ENCODE data around the gene TNNT1. TPM values are rescaled to one million over a fixed set of nuclear protein-coding genes. Genes with fewer than 3 reads are reported as not detected.

The TNNT1 gene
- total RNA-seq, 1 experiment from 2014 or later = 188 TPM

- ChIA-PET POLR2A (no interaction called here), RAD21 (ENCODE audit: low non-redundant PET in 1 of 2, low total read pairs in 2 of 2, uncharacterized antibody in 2 of 2, unreplicated experiment in 2 of 2) (interaction anchor here in 1 of 2 experiments (1.0 kb wide), 1 partner anchor 15 kb away, joined by 4 read pairs; no protein-coding TSS in a partner anchor), CTCF (no interaction called here)
- Histone ChIP-seq H3K27me3 (ENCODE audit: insufficient read depth, low read length) (no peaks in the 10 kb centered on the region), H4K20me1 (ENCODE audit: insufficient read depth) (no peaks in the 10 kb centered on the region), H3K4me2 (ENCODE audit: low read length) (no peak overlapping the region), H3K9me3 (ENCODE audit: control insufficient read depth in 1 of 2, insufficient read depth in 1 of 2, low read depth in 1 of 2, low read length in 2 of 2) (peaks cover 0 to 5% of the 10 kb centered on the region in 2 experiments; a peak in 1 of 4 replicates), H3K36me3 (ENCODE audit: control insufficient read depth in 1 of 2, insufficient read depth in 2 of 2, low read length in 2 of 2) (no peaks in the 10 kb centered on the region), H3K9ac (ENCODE audit: low read length) (no peak overlapping the region), H3K4me1 (ENCODE audit: control insufficient read depth in 1 of 2, insufficient read depth in 2 of 2, low read length in 2 of 2) (peaks cover 12 to 45% of the 10 kb centered on the region in 2 experiments; a peak in 3 of 4 replicates), H3K79me2 (ENCODE audit: insufficient read depth, low read length) (no peaks in the 10 kb centered on the region), H3K9me2 (ENCODE audit: insufficient read depth) (no peaks in the 10 kb centered on the region), H3K4me3 (replicated peaks in 1 of 2; ENCODE audit: low read depth in 1 of 2, low read length in 2 of 2) (no peak overlapping the region), H3K27ac (ENCODE audit: low read depth, low read length) (no peak overlapping the region), H2AFZ (ENCODE audit: low read depth, low read length, poor library complexity, severe bottlenecking) (no peak overlapping the region)
- no peak for ATAC-seq
- no TSS peak for BruUV-seq (replicated peaks)
- DNase-seq (ENCODE audit: low read depth, low spot score) = no peak
- no peak for TF ChIP-seq POLR2AphosphoS5 (IDR thresholded peaks at IDR 0.05; ENCODE audit: low read depth, low read length)
- no peak for TF ChIP-seq CBX3 (IDR thresholded peaks at IDR 0.05; ENCODE audit: low read depth)
- no peak for TF ChIP-seq ATF3 (IDR thresholded peaks at IDR 0.05)
- TF ChIP-seq FOSL1 (IDR thresholded peaks at IDR 0.05; ENCODE audit: low read depth) = no peak
- TF ChIP-seq RAD21 (IDR thresholded peaks at IDR 0.05; ENCODE audit: low read depth) = no peak
- TF ChIP-seq EZH2phosphoT487 (IDR thresholded peaks at IDR 0.05; ENCODE audit: borderline replicate concordance) = no peak
- TF ChIP-seq EGR1 (IDR thresholded peaks at IDR 0.05; ENCODE audit: low read depth) = no peak
- TF ChIP-seq POLR2A (IDR thresholded peaks at IDR 0.05; ENCODE audit: borderline replicate concordance, extremely low read depth, insufficient read depth, insufficient read length) = no peak
- TF ChIP-seq SRF (IDR thresholded peaks at IDR 0.05; ENCODE audit: low read depth) = no peak
- TF ChIP-seq SIN3A (IDR thresholded peaks at IDR 0.05; ENCODE audit: low read depth) = no peak
- TF ChIP-seq ZBTB33 (IDR thresholded peaks at IDR 0.05; ENCODE audit: extremely low read depth, insufficient replicate concordance, low read length) = no peak
- no peak for TF ChIP-seq MAX (IDR thresholded peaks at IDR 0.05)
- TF ChIP-seq SP1 (IDR thresholded peaks at IDR 0.05; ENCODE audit: low read depth) = no peak
- no peak for TF ChIP-seq CEBPB (IDR thresholded peaks at IDR 0.05; ENCODE audit: low read depth)
- no peak for TF ChIP-seq CTCF (IDR thresholded peaks at IDR 0.05 in 2 of 3, conservative IDR thresholded peaks at IDR 0.05 in 1 of 3; ENCODE audit: borderline replicate concordance in 1 of 3, insufficient read depth in 1 of 3, low read depth in 2 of 3, low read length in 2 of 3)
- TF ChIP-seq EZH2 (IDR thresholded peaks at IDR 0.05) = no peak
- TF ChIP-seq JUND (IDR thresholded peaks at IDR 0.05) = no peak
- intact Hi-C loops (cut with micrococcal nuclease) = no loop called here
Measured at GRCh38 chr19:55171440-55171839, 22.4 kb upstream of the TNNT1 start.
